ENCODE data around the gene CAVIN3. TPM values are rescaled to one million over a fixed set of nuclear protein-coding genes. Genes with fewer than 3 reads are reported as not detected.

The CAVIN3 gene, protein sequence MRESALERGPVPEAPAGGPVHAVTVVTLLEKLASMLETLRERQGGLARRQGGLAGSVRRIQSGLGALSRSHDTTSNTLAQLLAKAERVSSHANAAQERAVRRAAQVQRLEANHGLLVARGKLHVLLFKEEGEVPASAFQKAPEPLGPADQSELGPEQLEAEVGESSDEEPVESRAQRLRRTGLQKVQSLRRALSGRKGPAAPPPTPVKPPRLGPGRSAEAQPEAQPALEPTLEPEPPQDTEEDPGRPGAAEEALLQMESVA
- total RNA-seq, result 10 to 100 TPM in 1 of 2 experiments, 1 to 10 TPM in 1; 4.9 to 18.7 TPM

- Mint-ChIP-seq H3K27ac (peak within 1 kb of the TSS; percentile 86), H3K9me3 (ENCODE audit: low read depth) (no peaks in the 10 kb centered on the region), H3K27me3 (peaks cover 31% of the 10 kb centered on the region), H3K36me3 (peaks cover 2% of the 10 kb centered on the region), H3K4me3 (peak within 1 kb of the TSS; percentile 71), H3K4me1 (peaks cover 32% of the 10 kb centered on the region)
- DNase-seq (peak; percentile 91), ATAC-seq (peak; percentile 77)
- CTCF ChIA-PET, result interaction anchor here (0.7 to 5.9 kb wide), 11 partner anchors 22 to 425 kb away, joined by 3 to 27 read pairs (median 4); no protein-coding TSS in a partner anchor
Observed at GRCh38 chr11:6320411-6321155, at the start of gene CAVIN3. TSS of gene CAVIN3 (minus strand) at chr11:6320501. CDS start at chr11:6320476, 25 bp downstream.

DNA sequence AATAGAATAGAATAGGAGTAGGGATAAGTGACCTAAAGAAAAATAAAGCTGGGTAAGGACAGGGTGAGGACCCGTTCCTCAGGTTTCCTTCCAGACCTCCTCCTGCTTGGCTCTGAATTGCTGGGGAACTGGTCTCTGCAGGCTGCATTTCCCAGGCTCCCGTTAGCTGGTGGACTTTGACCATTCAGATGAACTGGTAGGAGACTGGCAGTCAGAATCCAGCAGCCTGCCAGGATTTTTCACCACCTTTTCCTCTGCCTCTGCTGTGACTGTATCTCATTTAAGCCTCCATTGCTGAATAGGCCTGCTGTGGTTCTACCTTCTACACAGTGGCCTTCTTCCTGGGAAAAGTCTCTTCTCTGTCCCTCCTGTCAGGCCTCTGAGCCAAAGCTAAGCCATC is 45.4 kb upstream of the CAVIN3 start:
- ATAC-seq (no peak), DNase-seq (no peak)
- no peaks in the 10 kb centered on the region for H3K4me1 Mint-ChIP-seq
- CTCF ChIA-PET, result no interaction called here
- H3K36me3 Mint-ChIP-seq, result no peaks in the 10 kb centered on the region
- H3K4me3 Mint-ChIP-seq, result no peak overlapping the region
- H3K27me3 Mint-ChIP-seq, result no peaks in the 10 kb centered on the region
- H3K9me3 Mint-ChIP-seq (ENCODE audit: low read depth), result no peaks in the 10 kb centered on the region
- H3K27ac Mint-ChIP-seq, result no peak overlapping the region

GRCh38 chr11:6362873-6363678 is 42.8 kb upstream of the CAVIN3 start:
- Mint-ChIP-seq H3K27me3 (no peaks in the 10 kb centered on the region), H3K9me3 (ENCODE audit: low read depth) (no peaks in the 10 kb centered on the region), H3K36me3 (no peaks in the 10 kb centered on the region), H3K27ac (no peak overlapping the region), H3K4me3 (no peak overlapping the region), H3K4me1 (no peaks in the 10 kb centered on the region)
- ATAC-seq, result peak; percentile 91
- CTCF ChIA-PET, result interaction anchor here (0.5 to 8.7 kb wide), 52 partner anchors 11 to 738 kb away, joined by 3 to 95 read pairs (median 4); partner anchors contain the start of genes ARFIP2, CAVIN3, FHIP1B and SMPD1
- DNase-seq, result peak; percentile 83

GRCh38 chr11:6362185-6362872 is 42.0 kb upstream of the CAVIN3 start:
- Mint-ChIP-seq H3K4me3 (no peak overlapping the region), H3K4me1 (no peaks in the 10 kb centered on the region), H3K27me3 (no peaks in the 10 kb centered on the region), H3K36me3 (no peaks in the 10 kb centered on the region), H3K9me3 (ENCODE audit: low read depth) (no peaks in the 10 kb centered on the region), H3K27ac (no peak overlapping the region)
- DNase-seq (no peak), ATAC-seq (no peak)
- CTCF ChIA-PET, result interaction anchor here (0.5 to 8.7 kb wide), 45 partner anchors 10 to 738 kb away, joined by 3 to 95 read pairs (median 4); partner anchors contain the start of genes CAVIN3, FHIP1B, SMPD1 and TRIM34

- DNase-seq (no peak), ATAC-seq (no peak)
- CTCF ChIA-PET, result interaction anchor here (1.9 to 8.7 kb wide), 3 partner anchors 15 to 109 kb away, joined by 7 to 95 read pairs (median 40); no protein-coding TSS in a partner anchor
- Mint-ChIP-seq H3K27ac (no peak overlapping the region), H3K4me3 (no peak overlapping the region), H3K36me3 (no peaks in the 10 kb centered on the region), H3K9me3 (ENCODE audit: low read depth) (no peaks in the 10 kb centered on the region), H3K27me3 (no peaks in the 10 kb centered on the region), H3K4me1 (peaks cover 5% of the 10 kb centered on the region)
Observed at GRCh38 chr11:6360183-6360582, 39.9 kb upstream of the CAVIN3 start.

DNA sequence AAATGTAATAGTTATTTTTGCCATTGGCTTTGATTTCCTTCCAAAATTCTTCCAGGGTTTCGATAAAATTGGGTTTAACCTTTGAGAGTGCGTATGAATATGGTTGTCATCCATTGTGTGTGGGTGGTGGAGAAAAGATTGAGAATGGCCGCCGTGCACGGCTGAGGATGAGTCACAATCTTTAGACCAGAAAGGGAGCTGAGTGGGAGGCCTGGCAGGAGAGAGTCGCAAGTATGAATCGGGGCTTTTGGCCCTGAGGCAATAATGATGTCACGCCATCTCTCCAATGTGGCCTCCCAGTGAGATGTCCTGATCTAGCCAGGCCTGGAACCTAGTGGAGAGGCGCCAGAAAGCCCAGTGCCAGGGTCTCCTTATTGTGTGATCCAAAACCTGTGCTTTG is 36.9 kb upstream of the CAVIN3 start:
- DNase-seq, result no peak
- H3K9me3 Mint-ChIP-seq (ENCODE audit: low read depth), result no peaks in the 10 kb centered on the region
- H3K36me3 Mint-ChIP-seq, result no peaks in the 10 kb centered on the region
- peak; percentile 41 for ATAC-seq
- no peaks in the 10 kb centered on the region for H3K27me3 Mint-ChIP-seq
- H3K27ac Mint-ChIP-seq, result no peak overlapping the region
- H3K4me3 Mint-ChIP-seq, result no peak overlapping the region
- CTCF ChIA-PET, result interaction anchor here (0.9 to 8.7 kb wide), 3 partner anchors 18 to 106 kb away, joined by 4 to 95 read pairs (median 4); no protein-coding TSS in a partner anchor
- peaks cover 5% of the 10 kb centered on the region for H3K4me1 Mint-ChIP-seq

DNA sequence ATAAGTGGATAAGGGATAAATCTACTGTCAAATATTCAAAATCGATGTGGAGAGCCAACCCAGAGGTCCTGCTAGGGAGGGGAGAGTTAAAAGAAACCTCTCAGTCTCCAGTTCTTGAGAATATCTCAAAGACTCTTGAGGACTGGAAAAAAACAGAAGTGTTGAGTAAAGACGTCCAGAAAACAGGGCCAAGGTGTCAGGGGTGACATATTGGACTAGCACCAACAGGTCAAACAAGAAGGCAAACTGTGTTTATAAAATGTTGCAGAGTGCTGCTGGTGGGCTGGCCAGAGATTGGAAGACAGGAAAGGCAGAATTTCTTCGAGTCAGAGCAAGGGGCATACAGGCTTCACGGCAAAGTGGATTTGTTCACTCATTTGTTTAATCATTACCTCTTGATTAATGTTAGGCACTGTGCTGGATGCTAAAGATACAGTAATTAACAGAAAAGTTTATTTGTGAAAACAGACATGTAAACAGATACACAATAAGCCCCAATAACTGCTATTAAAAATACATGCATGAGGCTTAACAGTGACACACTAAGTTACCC is 36.3 kb upstream of the CAVIN3 start:
- Mint-ChIP-seq H3K36me3 (no peaks in the 10 kb centered on the region), H3K4me3 (no peak overlapping the region), H3K27ac (no peak overlapping the region), H3K4me1 (peaks cover 10% of the 10 kb centered on the region), H3K9me3 (ENCODE audit: low read depth) (no peaks in the 10 kb centered on the region), H3K27me3 (no peaks in the 10 kb centered on the region)
- no peak for DNase-seq
- no peak for ATAC-seq
- CTCF ChIA-PET, result interaction anchor here (0.9 to 8.7 kb wide), 4 partner anchors 19 to 105 kb away, joined by 3 to 95 read pairs (median 4); no protein-coding TSS in a partner anchor

GRCh38 chr11:6354651-6355485 is 34.6 kb upstream of the CAVIN3 start:
- Mint-ChIP-seq H3K9me3 (ENCODE audit: low read depth) (no peaks in the 10 kb centered on the region), H3K4me3 (no peak overlapping the region), H3K4me1 (peaks cover 10% of the 10 kb centered on the region), H3K27ac (no peak overlapping the region), H3K36me3 (no peaks in the 10 kb centered on the region), H3K27me3 (no peaks in the 10 kb centered on the region)
- CTCF ChIA-PET, result interaction anchor here (0.8 to 7.2 kb wide), 20 partner anchors 8 to 754 kb away, joined by 3 to 75 read pairs (median 6); partner anchors contain the start of gene CAVIN3
- no peak for DNase-seq
- no peak for ATAC-seq

GRCh38 chr11:6353367-6353987 is 33.2 kb upstream of the CAVIN3 start:
- CTCF ChIA-PET, result interaction anchor here (0.6 to 7.2 kb wide), 34 partner anchors 9 to 753 kb away, joined by 3 to 75 read pairs (median 5); partner anchors contain the start of genes CAVIN3 and FHIP1B
- Mint-ChIP-seq H3K4me3 (no peak overlapping the region), H3K27ac (no peak overlapping the region), H3K4me1 (peaks cover 10% of the 10 kb centered on the region), H3K9me3 (ENCODE audit: low read depth) (no peaks in the 10 kb centered on the region), H3K36me3 (no peaks in the 10 kb centered on the region), H3K27me3 (no peaks in the 10 kb centered on the region)
- ATAC-seq (peak; percentile 78), DNase-seq (peak; percentile 70)

DNA sequence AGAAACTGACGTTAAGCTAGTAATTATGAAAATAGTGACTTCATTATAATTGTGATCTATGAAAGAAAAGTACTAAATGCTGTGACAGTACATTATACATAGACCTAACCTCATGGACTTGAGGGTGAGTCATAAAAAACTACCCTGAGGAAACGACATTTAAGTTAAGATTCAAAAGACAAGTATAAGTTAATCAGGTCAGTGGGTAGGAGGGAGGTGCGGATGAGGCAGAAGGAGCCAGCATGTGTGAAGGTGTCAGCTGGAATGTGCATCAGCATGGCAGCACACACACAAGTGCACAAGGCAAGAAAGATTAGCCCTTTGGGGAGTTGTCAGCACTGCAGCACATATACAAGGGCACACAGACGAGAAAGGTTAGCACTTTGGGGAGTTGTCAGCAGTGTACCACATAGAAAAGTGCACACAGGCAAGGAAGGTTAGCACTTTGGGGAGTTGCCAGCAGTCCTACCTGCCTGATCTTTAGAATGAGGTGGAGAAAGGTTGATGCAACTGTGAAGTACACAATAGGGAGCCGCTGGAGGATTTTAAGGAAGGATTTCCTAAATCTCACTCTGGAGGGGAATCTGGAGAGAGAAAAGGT is 31.6 kb upstream of the CAVIN3 start:
- no peaks in the 10 kb centered on the region for H3K9me3 Mint-ChIP-seq (ENCODE audit: low read depth)
- ATAC-seq, result peak; percentile 72
- no peak overlapping the region for H3K27ac Mint-ChIP-seq
- no peak overlapping the region for H3K4me3 Mint-ChIP-seq
- H3K27me3 Mint-ChIP-seq, result no peaks in the 10 kb centered on the region
- H3K36me3 Mint-ChIP-seq, result no peaks in the 10 kb centered on the region
- peaks cover 9% of the 10 kb centered on the region for H3K4me1 Mint-ChIP-seq
- peak; percentile 45 for DNase-seq
- CTCF ChIA-PET, result interaction anchor here (1.0 to 7.2 kb wide), 12 partner anchors 10 to 101 kb away, joined by 5 to 75 read pairs (median 6); partner anchors contain the start of gene CAVIN3

- peaks cover 6% of the 10 kb centered on the region for H3K4me1 Mint-ChIP-seq
- no peak overlapping the region for H3K4me3 Mint-ChIP-seq
- H3K27ac Mint-ChIP-seq, result no peak overlapping the region
- ATAC-seq, result no peak
- DNase-seq, result no peak
- no peaks in the 10 kb centered on the region for H3K36me3 Mint-ChIP-seq
- H3K27me3 Mint-ChIP-seq, result no peaks in the 10 kb centered on the region
- H3K9me3 Mint-ChIP-seq (ENCODE audit: low read depth), result no peaks in the 10 kb centered on the region
- CTCF ChIA-PET, result interaction anchor here (1.7 to 7.2 kb wide), 3 partner anchors 8 to 99 kb away, joined by 5 to 75 read pairs (median 57); no protein-coding TSS in a partner anchor
Observed at GRCh38 chr11:6350486-6350885, 30.2 kb upstream of the CAVIN3 start.
